AG04449 (cell line): Measurements from ENCODE around the gene MAPK11.

ENCODE experiments used
- CTCF ChIA-PET: fragments of 350-600 bp; formaldehyde crosslinking; extraction: SDS; loops from one replicate; lab custom pipeline; 2021; ENCODE audit warnings: antibody characterized with exemption; lab: Yijun Ruan, JAX
- POLR2A ChIA-PET: fragments of 400-600, 350-600 bp; formaldehyde crosslinking; extraction: SDS; loops from one replicate; lab custom pipeline; 2020; ENCODE audit warnings: antibody characterized with exemption, inconsistent platforms; lab: Yijun Ruan, JAX
- DNase-seq: peaks from one replicate; pipeline ENCODE4 v3.0.0-alpha.2; 2010; ENCODE audit warnings: low read depth, low spot score
- H3K4me3 ChIP-seq: 2 replicates; pipeline ENCODE4 v1.5.1; 2011; ENCODE audit warnings: low read depth, mild to moderate bottlenecking, control low read depth, low read length
- CTCF ChIP-seq: IDR thresholded peaks from one replicate; pipeline ENCODE4 v1.5.1; 2011; ENCODE audit warnings: mild to moderate bottlenecking, moderate library complexity, low read length, control low read depth, inconsistent platforms; ENCODE audit not compliant: insufficient read depth; ENCODE audit errors: missing control alignments

Gene MAPK11

GRCh38 chr22:50313021-50313420 is 42.8 kb upstream of the MAPK11 start:
- CTCF ChIA-PET, result no interaction called here

GRCh38 chr22:50312371-50312770 is 42.2 kb upstream of the MAPK11 start:
- no peak overlapping the region for H3K4me3 ChIP-seq
- POLR2A ChIA-PET, result no interaction called here
- no peak for TF ChIP-seq CTCF
- CTCF ChIA-PET, result interaction anchor here (1.0 kb wide), 1 partner anchor 14 kb away, joined by 3 read pairs; no protein-coding TSS in a partner anchor
- DNase-seq, result no peak

More at GRCh38 chr22:50313021-50313420, 42.8 kb upstream of the MAPK11 start:
- no peak for DNase-seq
- POLR2A ChIA-PET, result no interaction called here
- TF ChIP-seq CTCF, result no peak
- no peak overlapping the region for H3K4me3 ChIP-seq

- CTCF ChIA-PET, result interaction anchor here (1.0 kb wide), 1 partner anchor 15 kb away, joined by 3 read pairs; no protein-coding TSS in a partner anchor
- no peak overlapping the region for H3K4me3 ChIP-seq
- no peak for DNase-seq
- no peak for TF ChIP-seq CTCF
- POLR2A ChIA-PET, result no interaction called here
These were observed 41.6 kb upstream of the MAPK11 start for GRCh38 chr22:50311606-50312351.

GRCh38 chr22:50310949-50311444 is 40.8 kb upstream of the MAPK11 start:
- CTCF ChIA-PET, result no interaction called here
- POLR2A ChIA-PET, result no interaction called here

GRCh38 chr22:50310031-50310722 is 40.0 kb upstream of the MAPK11 start:
- DNase-seq, result no peak
- H3K4me3 ChIP-seq, result no peak overlapping the region
- CTCF ChIA-PET, result interaction anchor here (1.0 to 1.8 kb wide), 3 partner anchors 14 to 34 kb away, joined by 3 to 6 read pairs (median 5); no protein-coding TSS in a partner anchor
- TF ChIP-seq CTCF, result no peak
- POLR2A ChIA-PET, result interaction anchor here (0.7 to 1.2 kb wide), 2 partner anchors 13 to 16 kb away, joined by 4 to 5 read pairs; no protein-coding TSS in a partner anchor

More at GRCh38 chr22:50310949-50311444, 40.8 kb upstream of the MAPK11 start:
- no peak overlapping the region for H3K4me3 ChIP-seq
- TF ChIP-seq CTCF, result no peak
- DNase-seq, result no peak

GRCh38 chr22:50309601-50309991 is 39.4 kb upstream of the MAPK11 start:
- no peak for TF ChIP-seq CTCF
- CTCF ChIA-PET, result interaction anchor here (1.0 to 1.8 kb wide), 4 partner anchors 14 to 34 kb away, joined by 3 to 6 read pairs (median 4); no protein-coding TSS in a partner anchor
- POLR2A ChIA-PET, result interaction anchor here (0.7 to 1.2 kb wide), 3 partner anchors 14 to 19 kb away, joined by 3 to 5 read pairs (median 4); no protein-coding TSS in a partner anchor
- no peak overlapping the region for H3K4me3 ChIP-seq
- DNase-seq, result no peak
